ENCODE data around the gene PRDX2.

- TF ChIP-seq CTCF (IDR thresholded peaks at IDR 0.05; ENCODE audit: insufficient read depth, low read depth, low read length) (no peak), EZH2 (IDR thresholded peaks at IDR 0.05; ENCODE audit: insufficient read depth, low read length) (no peak)
Measured at GRCh38 chr19:12759686-12760085, 41.9 kb downstream of the PRDX2 start.

Data from astrocyte (in vitro differentiated cells and primary cell).